ENCODE data around the gene KIF21A. TPM values are rescaled to one million over a fixed set of nuclear protein-coding genes. Genes with fewer than 3 reads are reported as not detected.

Gene KIF21A
- polyA plus RNA-seq, 1 of the 3 experiments (the other 2 are of a cell fraction) = 3.6 TPM

GRCh38 chr12:39344926-39345325 lies 98.0 kb downstream of the KIF21A start:
- no peak overlapping the region for H3K27ac ChIP-seq (ENCODE audit: low read depth in 2 of 2, low read length in 1 of 2)
- no peaks in the 10 kb centered on the region; a peak in 2 of 4 replicates for H3K4me1 ChIP-seq (ENCODE audit: control insufficient read depth in 1 of 2, insufficient read depth in 2 of 2, low read depth in 1 of 2, low read length in 1 of 2)
- no peak overlapping the region for H3K4me2 ChIP-seq
- H3K9me2 ChIP-seq = no peaks in the 10 kb centered on the region
- DNase-seq = no peak
- H3K4me3 ChIP-seq (ENCODE audit: low read depth in 2 of 2, low read length in 1 of 2) = no peak overlapping the region
- H2AFZ ChIP-seq (ENCODE audit: low read depth) = no peak overlapping the region
- TF ChIP-seq JUND (IDR thresholded peaks at IDR 0.05) (no peak), ELF1 (IDR thresholded peaks at IDR 0.05) (no peak), RFX5 (IDR thresholded peaks at IDR 0.05; ENCODE audit: low read length) (no peak), SIN3A (IDR thresholded peaks at IDR 0.05; ENCODE audit: borderline replicate concordance, low read depth, low read length) (no peak), MXI1 (IDR thresholded peaks at IDR 0.05; ENCODE audit: low read depth, low read length) (no peak), TEAD4 (IDR thresholded peaks at IDR 0.05; ENCODE audit: borderline replicate concordance, insufficient read depth) (no peak), EP300 (IDR thresholded peaks at IDR 0.05; ENCODE audit: borderline replicate concordance in 1 of 2, low read depth in 1 of 2, low read length in 1 of 2) (no peak), MEF2A (IDR thresholded peaks at IDR 0.05; ENCODE audit: borderline replicate concordance, low read depth) (no peak), RCOR1 (IDR thresholded peaks at IDR 0.05; ENCODE audit: low read length) (no peak), NFIC (IDR thresholded peaks at IDR 0.05; ENCODE audit: borderline replicate concordance) (no peak), CTCF (IDR thresholded peaks at IDR 0.05) (no peak)
- H3F3A ChIP-seq (replicated peaks; ENCODE audit: insufficient read depth) = no peaks in the 10 kb centered on the region
- H3K9me3 ChIP-seq = no peaks in the 10 kb centered on the region
- H3K27me3 ChIP-seq (ENCODE audit: insufficient read depth) = no peaks in the 10 kb centered on the region
- H3K9ac ChIP-seq = no peak overlapping the region
- H4K20me1 ChIP-seq (ENCODE audit: insufficient read depth) = no peaks in the 10 kb centered on the region
- ChIA-PET CTCF (interaction anchor here (0.7 to 0.8 kb wide), 2 partner anchors 15 to 64 kb away, joined by 3 read pairs; no protein-coding TSS in a partner anchor), POLR2A (no interaction called here)
- 92% methylated on average over 2 of the region's 2 CpGs for WGBS (ENCODE audit: low lambda C conversion rate)
- H3K79me2 ChIP-seq (ENCODE audit: insufficient read depth) = no peaks in the 10 kb centered on the region
- peaks cover 0 to 48% of the 10 kb centered on the region in 2 experiments for H3K36me3 ChIP-seq (replicated peaks in 1 of 2; ENCODE audit: control insufficient read depth in 1 of 2, insufficient read depth in 2 of 2, low read length in 1 of 2)

- ChIA-PET CTCF (interaction anchor here (0.9 to 2.2 kb wide), 2 partner anchors 25 to 98 kb away, joined by 3 to 10 read pairs; no protein-coding TSS in a partner anchor), POLR2A (no interaction called here)
- Histone ChIP-seq H3K4me2 (no peak overlapping the region), H4K20me1 (ENCODE audit: insufficient read depth) (no peaks in the 10 kb centered on the region), H3K27ac (ENCODE audit: low read depth in 2 of 2, low read length in 1 of 2) (no peak overlapping the region), H3K27me3 (ENCODE audit: insufficient read depth) (no peaks in the 10 kb centered on the region), H3K9me3 (no peaks in the 10 kb centered on the region), H3K4me1 (ENCODE audit: control insufficient read depth in 1 of 2, insufficient read depth in 2 of 2, low read depth in 1 of 2, low read length in 1 of 2) (no peaks in the 10 kb centered on the region; a peak in 1 of 4 replicates), H2AFZ (ENCODE audit: low read depth) (no peak overlapping the region), H3K9me2 (no peaks in the 10 kb centered on the region), H3F3A (replicated peaks; ENCODE audit: insufficient read depth) (no peaks in the 10 kb centered on the region), H3K36me3 (replicated peaks in 1 of 2; ENCODE audit: control insufficient read depth in 1 of 2, insufficient read depth in 2 of 2, low read length in 1 of 2) (peaks cover 0 to 43% of the 10 kb centered on the region in 2 experiments), H3K9ac (no peak overlapping the region), H3K4me3 (ENCODE audit: low read depth in 2 of 2, low read length in 1 of 2) (no peak overlapping the region), H3K79me2 (ENCODE audit: insufficient read depth) (no peaks in the 10 kb centered on the region)
- no peak for DNase-seq
- TF ChIP-seq TCF12 (IDR thresholded peaks at IDR 0.05) = no peak
- no peak for TF ChIP-seq USF1 (IDR thresholded peaks at IDR 0.05; ENCODE audit: borderline replicate concordance, low read depth)
- TF ChIP-seq RCOR1 (IDR thresholded peaks at IDR 0.05; ENCODE audit: low read length) = no peak
- no peak for TF ChIP-seq RAD21 (IDR thresholded peaks at IDR 0.05; ENCODE audit: low read length)
- no peak for TF ChIP-seq POLR2AphosphoS5 (IDR thresholded peaks at IDR 0.05; ENCODE audit: low read depth, low read length)
- no peak for TF ChIP-seq TEAD4 (IDR thresholded peaks at IDR 0.05; ENCODE audit: borderline replicate concordance, insufficient read depth)
- 89% methylated on average over 4 of the region's 4 CpGs for WGBS (ENCODE audit: low lambda C conversion rate)
Observed at GRCh38 chr12:39343665-39344064, 99.3 kb downstream of the KIF21A start.

Data from SK-N-SH (cell line).